ENCODE results near the gene CITED1. TPM values are rescaled to one million over a fixed set of nuclear protein-coding genes. Genes with fewer than 3 reads are reported as not detected.

The CITED1 gene
- total and polyA plus RNA-seq, 2 of the 4 experiments (the other 2 are of a cell fraction) = 0.18 to 0.24 TPM

- no peak overlapping the region for H3K4ac ChIP-seq (ENCODE audit: low read depth, low read length)
- H2BK15ac ChIP-seq (ENCODE audit: low read depth, low read length) = no peak overlapping the region
- in situ Hi-C loops (cut with MboI; ENCODE audit: low sequenced_read_pairs) (no loop called here), dilution Hi-C loops (cut with HindIII; ENCODE audit: low sequenced_read_pairs, unreplicated experiment) (no loop called here), intact Hi-C loops (cut with micrococcal nuclease) (no loop called here)
- H3K9me1 ChIP-seq (ENCODE audit: insufficient read depth, low read length) = 0 out of 2 replicates have a peak, but pooled peaks cover 4% of the 10 kb centered on the region
- no peak overlapping the region for H4K5ac ChIP-seq (ENCODE audit: low read depth, low read length)
- 91% methylated on average over 4 of the region's 5 CpGs; no CpG with 5 or more reads in 1 of the 2 experiments for WGBS, 2 experiments (ENCODE audit: extremely low coverage in 2 of 2, insufficient read length in 1 of 2)
- H3K56ac ChIP-seq (ENCODE audit: extremely low read depth, insufficient read depth, low read length) = no peak overlapping the region
- H3K79me1 ChIP-seq (ENCODE audit: low read depth in 1 of 2, low read length in 2 of 2) = no peaks in the 10 kb centered on the region
- no peak overlapping the region for H3K14ac ChIP-seq (replicated peaks; ENCODE audit: low read depth, low read length)
- ATAC-seq (ENCODE audit: low read depth) = no peak
- H2BK5ac ChIP-seq (ENCODE audit: low read depth, low read length, poor library complexity, severe bottlenecking) = no peak overlapping the region
- no peaks in the 10 kb centered on the region for H4K20me1 ChIP-seq (ENCODE audit: insufficient read depth, low read length)
- TF ChIP-seq SMC3 (IDR thresholded peaks at IDR 0.05; ENCODE audit: low read depth, low read length) (no peak), FOS (IDR thresholded peaks at IDR 0.05; ENCODE audit: low read depth, low read length) (no peak), CEBPB (IDR thresholded peaks at IDR 0.05; ENCODE audit: low read depth, low read length) (no peak), NFE2L2 (IDR thresholded peaks at IDR 0.05; ENCODE audit: low read depth, low read length) (no peak), ELK1 (IDR thresholded peaks at IDR 0.05; ENCODE audit: borderline replicate concordance, low read depth, low read length) (no peak), BHLHE40 (IDR thresholded peaks at IDR 0.05; ENCODE audit: low read depth, low read length) (no peak), RCOR1 (IDR thresholded peaks at IDR 0.05; ENCODE audit: insufficient replicate concordance, low read length) (no peak)
- no peak overlapping the region for H3K4me2 ChIP-seq (ENCODE audit: low read depth, low read length)
- H3K9me3 ChIP-seq (ENCODE audit: control insufficient read depth, insufficient read depth, low read length) = 0 out of 2 replicates have a peak, but pooled peaks cover 1% of the 10 kb centered on the region
- H2BK120ac ChIP-seq (ENCODE audit: low read depth, low read length) = no peak overlapping the region
- POLR2A ChIA-PET (ENCODE audit: unreplicated experiment) = no interaction called here
- H3K23ac ChIP-seq (ENCODE audit: low read depth, low read length) = no peak overlapping the region
- BruUV-seq (replicated peaks) = no TSS peak
- no peak overlapping the region for H4K91ac ChIP-seq (ENCODE audit: insufficient read depth, low read depth, low read length)
- H3K4me1 ChIP-seq (ENCODE audit: control insufficient read depth, insufficient read depth, low read length) = no peaks in the 10 kb centered on the region
- H2BK20ac ChIP-seq (ENCODE audit: low read depth, low read length) = no peak overlapping the region
- H3K9ac ChIP-seq (ENCODE audit: low read depth, low read length) = no peak overlapping the region
- H3K4me3 ChIP-seq (ENCODE audit: insufficient read depth, low read depth, low read length) = no peak overlapping the region
- H3K36me3 ChIP-seq (ENCODE audit: control insufficient read depth, insufficient read depth, low read length) = no peaks in the 10 kb centered on the region
- CTCF ChIA-PET = no interaction called here
- H2AK5ac ChIP-seq (ENCODE audit: low read depth, low read length) = no peak overlapping the region
- peaks cover 50% of the 10 kb centered on the region for H3K27me3 ChIP-seq (ENCODE audit: control insufficient read depth, insufficient read depth, low read length)
- H3K18ac ChIP-seq (ENCODE audit: low read depth, low read length) = no peak overlapping the region
- H4K8ac ChIP-seq (ENCODE audit: low read depth in 2 of 2, low read length in 2 of 2) = no peak overlapping the region
- no peak for DNase-seq
- H2AFZ ChIP-seq (replicated peaks; ENCODE audit: low read length, poor library complexity) = peak overlapping the region; percentile 23
- H3K27ac ChIP-seq (ENCODE audit: insufficient read depth, low read length) = no peak overlapping the region
- H2AK9ac ChIP-seq (replicated peaks; ENCODE audit: low read depth, low read length, poor library complexity) = no peak overlapping the region
Measured at GRCh38 chrX:72295745-72296144, 10.0 kb downstream of the CITED1 start.
